ENCODE results near the gene TUBD1. TPM values are rescaled to one million over a fixed set of nuclear protein-coding genes. Genes with fewer than 3 reads are reported as not detected.
"Not testable (repeated sequence)": the region's sequence is repeated elsewhere in the genome, so short reads cannot be mapped to it uniquely, and the experiment has no call there.

Gene TUBD1
- total and polyA plus RNA-seq, 2 donors from 2014 or later, result 6.8 to 11.9 TPM

DNA sequence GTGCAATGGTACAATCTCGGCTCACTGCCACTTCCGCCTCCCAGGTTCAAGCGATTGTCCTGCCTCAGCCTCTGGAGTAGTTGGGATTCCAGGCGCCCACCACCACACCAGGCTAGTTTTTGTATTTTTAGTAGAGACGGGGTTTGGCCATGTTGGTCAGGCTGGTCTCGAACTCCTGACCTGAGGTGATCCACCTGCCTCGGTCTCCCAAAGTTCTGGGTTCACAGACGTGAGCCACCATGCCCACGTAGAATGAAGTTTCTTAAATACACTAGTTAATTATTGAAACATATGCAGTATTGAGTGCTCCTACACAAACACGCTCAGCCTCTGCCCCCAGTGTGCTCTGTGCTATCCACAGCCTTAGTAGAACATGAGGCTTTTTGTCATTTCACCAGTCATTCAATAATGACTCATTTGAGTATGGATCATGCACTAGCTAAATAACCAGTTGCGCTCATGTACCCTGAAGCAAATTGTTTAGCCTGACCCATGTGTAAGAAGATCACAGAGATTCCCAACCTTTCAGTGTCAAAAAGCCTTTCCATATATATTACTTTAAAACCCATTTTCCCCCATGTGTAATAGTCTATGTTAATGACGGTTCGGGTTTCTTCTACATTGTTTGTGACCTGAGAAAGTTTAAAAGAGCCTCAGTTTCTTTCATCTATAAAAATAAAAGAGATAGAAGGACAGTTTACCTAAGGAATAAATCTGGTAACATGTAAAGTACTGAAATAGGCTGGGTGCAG is 49.7 kb downstream of the TUBD1 start:
- H3K4me1 ChIP-seq (ENCODE audit: control insufficient read depth in 2 of 3, insufficient read depth in 2 of 3, low read depth in 1 of 3, low read length in 3 of 3), result peaks cover 10 to 18% (median 14%) of the 10 kb centered on the region in 3 donors
- DNase-seq (peak in 2 of 5 donors; percentile 19 to 80), FAIRE-seq (no peak)
- H3K9me3 ChIP-seq (ENCODE audit: control insufficient read depth in 2 of 3, insufficient read depth in 1 of 3, low read length in 3 of 3), result no peaks in the 10 kb centered on the region
- intact Hi-C loops (cut with DNase I), result no loop called here
- no peaks in the 10 kb centered on the region for H3K27me3 ChIP-seq (ENCODE audit: control insufficient read depth, insufficient read depth, low read length)
- no peak overlapping the region for H3K9ac ChIP-seq (ENCODE audit: low read length in 3 of 3)
- peak overlapping the region; percentile 12 to 13 for H3K27ac ChIP-seq (ENCODE audit: low read depth in 2 of 2, low read length in 2 of 2)
- peaks cover 0 to 24% (median 16%) of the 10 kb centered on the region in 3 donors for H3K36me3 ChIP-seq (ENCODE audit: control insufficient read depth in 2 of 3, insufficient read depth in 3 of 3, low read length in 3 of 3)
- TF ChIP-seq, protein P1, sequence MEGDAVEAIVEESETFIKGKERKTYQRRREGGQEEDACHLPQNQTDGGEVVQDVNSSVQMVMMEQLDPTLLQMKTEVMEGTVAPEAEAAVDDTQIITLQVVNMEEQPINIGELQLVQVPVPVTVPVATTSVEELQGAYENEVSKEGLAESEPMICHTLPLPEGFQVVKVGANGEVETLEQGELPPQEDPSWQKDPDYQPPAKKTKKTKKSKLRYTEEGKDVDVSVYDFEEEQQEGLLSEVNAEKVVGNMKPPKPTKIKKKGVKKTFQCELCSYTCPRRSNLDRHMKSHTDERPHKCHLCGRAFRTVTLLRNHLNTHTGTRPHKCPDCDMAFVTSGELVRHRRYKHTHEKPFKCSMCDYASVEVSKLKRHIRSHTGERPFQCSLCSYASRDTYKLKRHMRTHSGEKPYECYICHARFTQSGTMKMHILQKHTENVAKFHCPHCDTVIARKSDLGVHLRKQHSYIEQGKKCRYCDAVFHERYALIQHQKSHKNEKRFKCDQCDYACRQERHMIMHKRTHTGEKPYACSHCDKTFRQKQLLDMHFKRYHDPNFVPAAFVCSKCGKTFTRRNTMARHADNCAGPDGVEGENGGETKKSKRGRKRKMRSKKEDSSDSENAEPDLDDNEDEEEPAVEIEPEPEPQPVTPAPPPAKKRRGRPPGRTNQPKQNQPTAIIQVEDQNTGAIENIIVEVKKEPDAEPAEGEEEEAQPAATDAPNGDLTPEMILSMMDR (IDR thresholded peaks at IDR 0.05; ENCODE audit: borderline replicate concordance, extremely low read depth, insufficient read depth), result no peak
- H3K4me3 ChIP-seq (ENCODE audit: low read length in 3 of 3), result no peak overlapping the region

DNA sequence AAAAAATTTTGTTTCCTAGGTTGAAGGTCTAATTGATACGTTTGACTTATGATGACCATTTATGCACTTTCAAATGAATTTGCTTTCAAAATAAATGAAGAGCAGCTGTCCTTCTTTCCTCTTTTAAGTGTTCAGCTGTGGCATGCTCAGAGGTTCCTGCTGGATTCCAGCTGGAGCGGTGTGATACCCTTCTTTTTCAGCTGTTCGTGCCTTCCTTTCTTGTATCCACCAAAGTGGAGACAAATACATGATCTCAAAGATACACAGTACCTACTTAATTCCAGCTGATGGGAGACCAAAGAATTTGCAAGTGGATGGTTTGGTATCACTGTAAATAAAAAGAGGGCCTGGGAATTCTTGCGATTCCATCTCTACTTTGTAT is 50.9 kb downstream of the TUBD1 start:
- H3K27ac ChIP-seq (ENCODE audit: low read depth in 2 of 2, low read length in 2 of 2), result peak overlapping the region in 1 of 2 donors; percentile 59
- H3K9me3 ChIP-seq (ENCODE audit: control insufficient read depth in 2 of 3, insufficient read depth in 1 of 3, low read length in 3 of 3); H3K9ac ChIP-seq (ENCODE audit: low read length in 3 of 3); intact Hi-C loops (cut with DNase I); H3K27me3 ChIP-seq (ENCODE audit: control insufficient read depth, insufficient read depth, low read length); FAIRE-seq; DNase-seq: not testable (repeated sequence)
- H3K36me3 ChIP-seq (ENCODE audit: control insufficient read depth in 2 of 3, insufficient read depth in 3 of 3, low read length in 3 of 3), result peaks cover 0 to 24% (median 16%) of the 10 kb centered on the region in 3 donors
- H3K4me3 ChIP-seq (ENCODE audit: low read length in 3 of 3), result peak overlapping the region in 1 of 3 donors; percentile 48
- peaks cover 9 to 13% (median 11%) of the 10 kb centered on the region in 3 donors for H3K4me1 ChIP-seq (ENCODE audit: control insufficient read depth in 2 of 3, insufficient read depth in 2 of 3, low read depth in 1 of 3, low read length in 3 of 3)

DNA sequence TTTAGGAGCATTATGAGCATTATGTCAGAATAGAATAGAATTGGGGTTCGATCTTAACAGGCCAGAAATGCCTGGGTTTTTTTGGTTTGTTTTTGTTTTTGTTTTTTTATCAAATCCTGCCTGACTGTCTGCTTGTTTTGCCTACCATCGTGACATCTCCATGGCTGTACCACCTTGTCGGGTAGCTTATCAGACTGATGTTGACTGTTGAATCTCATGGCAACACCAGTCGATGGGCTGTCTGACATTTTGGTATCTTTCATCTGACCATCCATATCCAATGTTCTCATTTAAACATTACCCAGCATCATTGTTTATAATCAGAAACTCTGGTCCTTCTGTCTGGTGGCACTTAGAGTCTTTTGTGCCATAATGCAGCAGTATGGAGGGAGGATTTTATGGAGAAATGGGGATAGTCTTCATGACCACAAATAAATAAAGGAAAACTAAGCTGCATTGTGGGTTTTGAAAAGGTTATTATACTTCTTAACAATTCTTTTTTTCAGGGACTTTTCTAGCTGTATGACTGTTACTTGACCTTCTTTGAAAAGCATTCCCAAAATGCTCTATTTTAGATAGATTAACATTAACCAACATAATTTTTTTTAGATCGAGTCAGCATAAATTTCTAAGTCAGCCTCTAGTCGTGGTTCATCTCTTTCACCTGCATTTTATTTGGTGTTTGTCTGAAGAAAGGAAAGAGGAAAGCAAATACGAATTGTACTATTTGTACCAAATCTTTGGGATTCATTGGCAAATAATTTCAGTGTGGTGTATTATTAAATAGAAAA is 51.5 kb downstream of the TUBD1 start:
- FAIRE-seq; H3K27me3 ChIP-seq (ENCODE audit: control insufficient read depth, insufficient read depth, low read length); H3K4me1 ChIP-seq (ENCODE audit: control insufficient read depth in 2 of 3, insufficient read depth in 2 of 3, low read depth in 1 of 3, low read length in 3 of 3); DNase-seq; intact Hi-C loops (cut with DNase I); H3K9me3 ChIP-seq (ENCODE audit: control insufficient read depth in 2 of 3, insufficient read depth in 1 of 3, low read length in 3 of 3): not testable (repeated sequence)
- Histone ChIP-seq H3K9ac (ENCODE audit: low read length in 3 of 3) (peak overlapping the region in 2 of 3 donors; percentile 72 to 99), H3K36me3 (ENCODE audit: control insufficient read depth in 2 of 3, insufficient read depth in 3 of 3, low read length in 3 of 3) (peaks cover 0 to 24% (median 16%) of the 10 kb centered on the region in 3 donors), H3K4me3 (ENCODE audit: low read length in 3 of 3) (peak overlapping the region; percentile 41 to 98 (median 91)), H3K27ac (ENCODE audit: low read depth in 2 of 2, low read length in 2 of 2) (peak overlapping the region; percentile 97 to 99)

DNA sequence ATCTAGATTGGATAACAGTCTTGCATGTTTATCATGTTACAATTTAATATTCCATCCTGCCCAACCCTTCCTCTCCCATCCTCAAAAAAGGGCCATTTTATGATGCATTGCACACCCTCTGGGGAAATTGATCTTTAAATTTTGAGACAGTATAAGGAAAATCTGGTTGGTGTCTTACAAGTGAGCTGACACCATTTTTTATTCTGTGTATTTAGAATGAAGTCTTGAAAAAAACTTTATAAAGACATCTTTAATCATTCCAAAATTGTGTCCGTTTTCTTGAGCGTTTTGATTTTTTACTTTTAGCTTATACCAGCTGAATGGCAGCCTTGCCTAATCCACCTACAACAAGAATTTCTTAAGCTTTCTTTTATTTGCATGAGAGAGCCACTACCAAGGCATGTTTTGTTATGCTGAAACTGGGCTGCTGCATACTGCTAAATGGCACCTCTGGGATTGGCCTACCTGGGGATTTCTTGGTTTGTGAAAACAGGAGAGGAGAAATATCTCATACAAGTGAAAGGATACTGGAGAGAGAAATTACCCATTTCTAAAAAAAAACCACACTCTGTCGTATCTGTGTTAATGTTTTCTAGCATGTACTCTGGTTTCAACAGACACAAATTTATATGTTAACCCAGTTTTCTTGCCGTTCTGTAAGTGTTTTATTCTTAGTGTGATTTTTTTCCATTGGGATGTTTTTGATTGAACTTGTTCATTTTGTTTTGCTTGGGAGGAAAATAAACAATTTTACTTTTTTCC is 52.2 kb downstream of the TUBD1 start:
- no peaks in the 10 kb centered on the region for H3K27me3 ChIP-seq (ENCODE audit: control insufficient read depth, insufficient read depth, low read length)
- H3K27ac ChIP-seq (ENCODE audit: low read depth in 2 of 2, low read length in 2 of 2), result peak overlapping the region; percentile 97 to 99
- no peaks in the 10 kb centered on the region for H3K9me3 ChIP-seq (ENCODE audit: control insufficient read depth in 2 of 3, insufficient read depth in 1 of 3, low read length in 3 of 3)
- H3K9ac ChIP-seq (ENCODE audit: low read length in 3 of 3), result peak overlapping the region in 2 of 3 donors; percentile 98 to 99
- TF ChIP-seq, protein P1 (IDR thresholded peaks at IDR 0.05; ENCODE audit: borderline replicate concordance, extremely low read depth, insufficient read depth), result no peak
- peak overlapping the region; percentile 30 to 98 (median 91) for H3K4me3 ChIP-seq (ENCODE audit: low read length in 3 of 3)
- DNase-seq, result peak in 1 of 5 donors; percentile 25
- peaks cover 0 to 24% (median 16%) of the 10 kb centered on the region in 3 donors for H3K36me3 ChIP-seq (ENCODE audit: control insufficient read depth in 2 of 3, insufficient read depth in 3 of 3, low read length in 3 of 3)
- H3K4me1 ChIP-seq (ENCODE audit: control insufficient read depth in 2 of 3, insufficient read depth in 2 of 3, low read depth in 1 of 3, low read length in 3 of 3), result peaks cover 2 to 5% (median 4%) of the 10 kb centered on the region in 3 donors
- intact Hi-C loops (cut with DNase I), result no loop called here
- FAIRE-seq, result no peak

All from kidney (tissue), 14 donors.